Dermis blood vessel endothelial cell (primary cell): ENCODE results near the gene PROSER3. TPM values are rescaled to one million over a fixed set of nuclear protein-coding genes. Genes with fewer than 3 reads are reported as not detected.
"Not testable (repeated sequence)": the region's sequence is repeated elsewhere in the genome, so short reads cannot be mapped to it uniquely, and the experiment has no call there.

Experiments used
- DNase-seq: peaks from one replicate; pipeline ENCODE4 v3.0.0; 2010
- total RNA-seq: library from RNA; depleted of rRNA; stranded (reverse); fragments of >200 nt; gene quantifications from 2 replicates; pipeline ENCODE4 v1.2.3, GENCODE V29; 2014

Gene PROSER3
- total RNA-seq, 1 donor from 2014 or later = 3.7 TPM

DNA sequence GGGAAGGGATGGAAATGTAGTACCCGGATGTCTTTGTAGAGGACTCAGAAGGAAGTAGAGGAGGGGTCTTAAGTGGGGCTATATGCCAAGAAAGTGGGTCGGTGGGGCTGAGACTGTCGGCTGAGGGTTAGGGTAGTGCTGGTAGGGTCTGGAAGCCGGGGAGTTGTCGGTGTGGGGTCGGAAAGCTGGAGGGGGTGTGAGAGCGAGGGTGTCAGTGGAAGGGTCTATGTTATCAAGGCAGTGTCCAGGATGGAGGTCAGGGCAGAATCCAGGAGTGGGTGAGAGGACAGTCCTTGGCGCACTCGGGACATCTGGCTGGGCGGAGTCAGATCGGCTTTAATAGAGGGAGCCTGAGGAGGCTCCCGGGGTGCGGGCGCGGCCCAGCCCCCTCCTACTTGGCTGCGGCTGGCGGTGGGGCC is 2.8 kb upstream of the PROSER3 start:
- no peak for DNase-seq

DNA sequence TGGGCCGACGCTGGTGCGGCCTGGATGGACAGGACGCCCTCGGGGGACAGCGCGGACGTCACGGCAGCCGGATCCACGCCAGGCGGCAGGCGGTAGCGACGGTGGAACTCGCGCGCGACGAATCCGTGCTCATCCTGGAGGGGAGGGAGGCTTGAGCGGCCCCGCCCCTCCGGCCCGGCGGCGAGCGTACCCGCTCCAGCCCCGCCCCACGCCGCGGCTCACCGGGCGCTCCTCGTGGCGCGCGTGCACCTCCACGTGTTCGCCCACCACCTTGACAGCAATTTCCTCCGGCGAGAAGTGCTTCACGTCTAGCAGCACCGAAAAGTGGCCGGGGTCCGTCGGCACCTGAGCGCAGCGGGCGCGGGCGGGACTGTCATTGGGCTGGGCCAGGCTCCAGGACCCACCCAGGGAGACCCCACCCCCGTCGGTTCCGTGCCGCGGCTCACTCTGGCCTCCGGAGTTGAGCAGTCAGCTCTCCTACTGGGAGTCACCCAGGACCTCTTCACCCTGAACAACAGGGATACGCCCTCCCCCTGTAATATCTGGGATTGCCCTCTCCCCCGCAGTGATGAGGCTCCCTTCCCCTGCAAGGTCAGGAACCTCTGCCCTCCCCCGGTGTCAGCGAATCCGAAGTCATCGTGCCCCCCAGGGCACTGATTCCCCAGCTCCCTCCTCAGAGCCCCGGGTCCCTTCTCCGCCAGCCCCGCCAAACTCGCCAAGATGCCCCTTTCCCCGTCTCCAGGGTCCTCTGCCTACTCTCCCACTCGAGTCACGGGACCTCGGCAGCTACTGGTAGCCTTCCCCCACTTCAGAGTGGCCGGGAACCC is 2.2 kb upstream of the PROSER3 start:
- peak; percentile 12 for DNase-seq

DNA sequence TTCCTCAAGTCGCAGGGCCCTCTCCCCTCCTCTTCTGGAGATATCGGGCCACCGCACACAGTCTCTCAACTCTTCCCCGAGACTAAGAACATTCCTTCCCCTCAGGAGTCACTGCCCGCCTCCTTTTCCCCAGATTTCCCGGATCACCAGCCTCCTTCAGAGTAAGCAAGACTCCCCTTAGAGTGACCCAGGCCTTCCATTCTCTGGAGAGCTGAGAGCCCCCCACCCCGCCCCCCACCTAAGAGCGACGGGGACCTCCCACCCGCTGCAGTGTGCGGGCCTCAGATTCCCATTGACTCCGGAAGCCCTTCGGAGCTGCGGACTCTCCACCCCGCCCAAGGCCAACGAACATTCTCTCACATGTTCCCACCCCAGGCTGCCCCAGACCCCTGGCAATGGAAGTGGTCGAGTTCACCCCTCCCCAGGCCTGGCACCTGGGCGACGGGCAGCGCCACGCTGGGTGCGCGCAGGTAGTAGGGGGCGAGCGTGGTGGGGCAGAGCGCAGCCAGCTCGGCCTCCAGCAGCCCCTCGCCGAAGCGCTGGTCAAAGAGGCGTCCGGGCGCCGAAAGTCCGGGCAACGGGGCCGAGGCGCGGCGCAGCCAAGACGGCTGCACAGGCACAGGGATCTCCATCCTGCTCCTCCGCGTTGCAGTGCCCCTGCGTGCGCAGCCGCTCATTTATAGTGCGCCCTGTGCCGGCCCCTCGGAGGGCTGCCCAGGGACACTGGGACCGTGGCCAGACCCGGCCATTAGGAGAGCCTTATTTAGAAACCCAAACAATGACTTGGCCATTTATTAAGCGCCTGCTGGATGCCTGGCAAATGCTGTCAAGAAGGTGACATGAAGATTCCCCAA is 1.4 kb upstream of the PROSER3 start, which contains the start of gene HSPB6:
Gene HSPB6, minus strand, starts transcription at position 653 of the 854 bp plus-strand sequence. Its CDS starts 21 bp downstream, at position 632.
- peak; percentile 47 for DNase-seq

DNA sequence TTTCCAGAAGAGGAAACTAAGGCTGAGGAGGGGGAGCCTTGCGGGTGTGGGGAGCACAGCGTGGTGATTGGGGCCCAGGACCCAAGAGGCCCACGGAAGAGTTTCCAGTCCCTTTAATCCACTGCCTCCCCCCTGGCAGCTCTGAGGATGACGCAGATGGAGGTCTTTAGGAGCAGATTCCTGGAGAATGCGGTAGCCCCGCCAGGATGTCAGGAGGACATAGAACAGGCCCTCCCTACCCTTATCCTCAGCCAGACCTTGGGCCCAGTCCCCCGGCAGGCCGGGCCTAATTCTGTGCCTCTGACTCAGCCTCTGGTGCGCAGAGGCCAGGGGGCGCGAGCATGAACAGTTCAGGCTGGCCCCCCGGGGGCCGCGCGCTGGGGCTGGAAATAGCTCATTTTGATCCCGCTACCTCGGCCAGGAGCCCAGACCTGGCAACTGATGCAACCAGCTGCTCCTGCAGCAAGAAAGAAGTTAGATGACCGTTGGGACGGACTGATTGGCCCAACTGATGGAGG is 686 bp upstream of the PROSER3 start:
- peak; percentile 58 for DNase-seq

DNA sequence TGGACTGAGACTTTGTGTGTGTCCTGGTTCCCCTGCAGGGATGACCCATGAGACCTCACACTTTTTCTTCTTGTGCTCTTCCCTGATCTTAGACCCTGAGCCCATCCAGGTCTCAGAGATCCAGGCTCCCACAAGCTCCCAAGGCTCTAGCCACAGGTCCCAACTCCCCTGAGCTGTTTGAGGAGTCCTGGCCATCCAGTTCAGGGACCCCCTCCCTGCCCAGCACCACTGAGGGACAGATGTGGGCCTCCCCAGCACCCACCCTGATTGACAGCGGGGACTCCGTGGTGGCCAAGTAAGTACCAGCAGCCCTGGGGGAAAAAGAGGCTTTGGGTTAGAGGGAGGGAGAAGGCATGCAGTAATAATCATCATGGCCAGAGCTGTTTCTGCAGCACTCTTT is 1.7 kb downstream of the PROSER3 start:
- DNase-seq = no peak

DNA sequence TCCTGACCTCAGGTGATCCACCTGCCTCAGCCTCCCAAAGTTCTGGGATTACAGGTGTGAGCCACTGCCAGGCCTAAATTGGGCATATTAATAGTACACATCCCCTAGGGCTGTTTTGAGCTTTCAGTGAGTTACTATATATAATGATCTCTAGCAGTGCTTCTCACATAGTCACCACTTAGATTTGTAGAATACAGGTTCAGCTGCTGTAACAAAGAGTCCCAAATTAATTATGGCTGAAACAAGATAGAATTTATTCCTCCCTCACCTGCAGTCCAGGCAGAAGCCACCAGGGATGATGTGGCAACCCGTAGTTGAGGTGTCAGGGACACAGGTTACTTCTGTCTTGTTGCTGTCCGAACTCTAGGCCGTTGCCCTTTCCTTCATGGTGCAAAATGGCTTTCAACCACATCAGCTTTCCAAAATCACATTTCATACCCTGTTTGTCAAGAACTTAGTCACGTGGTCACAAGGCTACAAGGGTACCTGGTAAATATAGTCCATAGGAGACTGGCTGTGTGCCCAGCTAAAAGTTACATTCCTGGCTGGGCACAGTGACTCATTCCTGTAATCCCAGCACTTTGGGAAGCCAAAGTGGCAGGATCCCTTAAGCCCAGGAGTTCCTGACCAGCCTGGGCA is 2.9 kb downstream of the PROSER3 start:
- no peak for DNase-seq

DNA sequence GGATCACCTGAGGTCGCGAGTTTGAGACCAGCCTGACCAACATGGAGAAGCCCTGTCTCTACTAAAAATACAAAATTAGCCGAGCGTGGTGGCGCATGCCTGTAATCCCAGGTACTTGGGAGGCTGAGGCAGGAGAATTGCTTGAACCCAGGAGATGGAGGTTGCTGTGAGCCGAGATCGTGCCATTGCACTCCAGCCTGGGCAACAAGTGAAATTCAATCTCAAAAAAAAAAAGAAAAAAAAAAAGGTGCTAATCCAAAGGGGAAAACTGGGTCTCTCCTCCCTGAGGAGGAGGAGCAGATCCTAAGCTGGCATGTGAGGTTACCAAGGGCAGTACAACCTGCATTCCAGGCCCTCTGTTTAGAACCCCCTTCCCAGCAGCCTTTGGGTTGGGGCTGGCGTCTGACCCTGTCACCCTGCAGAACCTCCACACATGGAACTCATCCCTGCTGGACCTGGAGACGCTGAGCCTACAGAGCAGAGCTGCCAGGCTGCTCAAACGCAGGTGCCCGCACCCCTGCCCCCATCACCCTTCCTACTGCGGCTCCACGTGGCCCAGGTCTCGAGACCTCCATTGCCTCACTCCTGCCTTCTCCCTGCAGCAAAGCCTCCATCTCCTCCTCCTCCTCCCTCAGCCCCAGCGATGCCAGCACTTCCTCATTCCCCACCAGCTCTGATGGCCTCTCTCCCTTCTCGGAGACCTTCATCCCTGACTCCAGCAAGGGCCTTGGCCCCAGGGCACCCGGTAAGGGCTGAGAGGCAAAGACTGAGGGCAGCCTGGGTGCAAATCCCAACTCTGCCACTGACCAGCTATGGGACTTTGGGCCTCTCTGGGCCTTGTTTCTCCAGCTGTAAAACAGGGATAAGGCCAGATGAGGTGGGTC is 6.7 kb downstream of the PROSER3 start:
- no peak for DNase-seq

DNA sequence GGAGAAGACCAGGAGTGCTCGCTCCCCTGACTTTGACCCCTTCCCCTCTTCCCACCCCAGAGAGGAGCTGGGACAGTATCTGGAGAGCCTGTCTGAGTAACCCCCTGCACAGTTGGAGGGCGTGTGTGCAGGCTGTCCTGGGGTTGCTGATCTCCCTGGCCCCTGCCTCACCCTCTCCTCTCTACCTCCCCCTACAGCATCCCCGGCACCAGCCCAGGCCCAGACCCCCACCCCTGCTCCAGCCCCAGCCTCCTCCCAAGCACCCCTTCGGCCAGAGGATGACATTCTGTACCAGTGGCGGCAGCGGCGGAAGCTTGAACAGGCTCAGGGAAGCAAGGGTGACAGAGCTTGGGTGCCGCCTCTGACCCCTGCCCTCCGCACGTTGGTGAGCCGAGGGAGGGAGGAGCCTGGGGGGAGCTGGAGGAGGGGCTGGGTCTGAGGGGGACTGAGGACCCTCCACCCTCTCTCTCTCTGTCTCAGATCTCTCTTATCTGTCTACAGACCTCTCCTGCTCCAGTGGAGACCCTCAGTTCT is 8.7 kb downstream of the PROSER3 start:
- no peak for DNase-seq

DNA sequence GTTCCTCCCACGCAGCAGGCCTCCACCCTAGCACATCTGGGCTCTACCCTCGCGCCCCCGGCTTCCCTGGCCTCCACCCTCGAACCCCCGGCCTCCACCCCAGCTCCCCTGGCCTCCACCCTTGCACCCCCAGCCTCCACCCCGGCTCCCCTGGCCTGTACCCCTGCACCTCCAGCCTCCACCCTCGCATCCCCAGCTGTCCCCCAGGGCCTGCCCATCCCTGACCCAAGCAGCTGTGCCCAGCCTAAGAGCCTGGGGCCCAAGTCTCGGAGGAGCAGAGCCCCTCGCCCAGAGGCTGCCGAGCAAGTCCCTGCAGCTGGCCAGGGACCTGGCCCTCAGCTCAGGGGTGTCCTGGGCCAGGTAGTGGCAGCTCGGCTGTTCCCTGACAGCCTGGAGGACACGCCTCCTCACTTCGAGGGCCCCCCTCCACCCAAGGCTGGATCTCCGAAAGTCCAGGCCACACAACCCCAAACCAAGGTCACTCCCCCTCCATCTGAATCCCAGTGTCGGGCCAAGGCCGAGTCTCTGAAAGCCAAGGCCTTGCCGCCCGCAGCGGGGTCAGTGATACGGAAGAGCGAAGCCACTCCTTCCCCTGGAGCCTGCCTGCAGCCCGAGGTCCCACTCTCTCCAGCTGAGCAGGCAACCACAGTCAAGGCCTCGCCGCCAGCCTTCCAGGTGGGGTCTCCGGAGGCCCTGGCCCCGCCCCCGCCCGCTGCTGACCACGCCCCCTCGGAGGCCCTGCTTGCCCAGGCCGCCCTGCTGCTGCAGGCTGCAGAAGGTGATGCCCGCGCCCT is 9.5 kb downstream of the PROSER3 start:
- DNase-seq = no peak

DNA sequence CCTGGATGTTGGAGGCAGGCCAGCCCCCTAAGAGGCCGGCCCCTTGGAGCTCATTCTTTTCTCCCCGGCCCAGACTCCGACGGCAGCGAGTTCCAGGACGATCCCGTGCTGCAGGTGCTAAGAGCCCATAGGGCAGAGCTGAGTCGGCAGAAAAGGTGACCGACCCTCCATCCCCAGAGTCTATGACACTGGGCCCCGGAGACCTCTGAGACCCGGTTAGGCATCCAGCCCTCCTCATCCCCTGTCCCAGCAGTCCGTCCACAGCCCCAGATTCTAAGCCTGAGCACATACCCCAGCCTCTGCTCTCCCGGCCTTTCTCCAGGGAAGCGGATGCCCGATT is 10.1 kb downstream of the PROSER3 start:
- DNase-seq = no peak

DNA sequence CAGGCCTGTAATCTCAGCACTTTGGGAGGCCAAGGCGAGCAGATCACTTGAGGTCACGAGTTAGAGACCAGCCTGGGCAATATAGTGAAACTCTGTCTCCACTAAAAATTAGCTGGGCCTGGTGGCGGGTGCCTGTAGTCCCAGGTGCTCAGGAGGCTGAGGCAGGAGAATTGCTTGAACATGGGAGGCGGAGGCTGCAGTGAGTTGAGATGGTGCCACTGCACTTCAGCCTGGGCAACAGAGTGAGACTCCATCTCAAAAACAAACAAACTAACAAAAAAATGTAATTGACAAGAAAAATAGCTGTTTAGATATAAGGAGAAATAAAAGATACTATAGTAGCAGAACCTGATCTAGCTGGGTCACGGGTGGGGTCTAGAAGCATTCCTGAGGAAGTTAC is 14.4 kb downstream of the PROSER3 start:
- DNase-seq = not testable (repeated sequence)

DNA sequence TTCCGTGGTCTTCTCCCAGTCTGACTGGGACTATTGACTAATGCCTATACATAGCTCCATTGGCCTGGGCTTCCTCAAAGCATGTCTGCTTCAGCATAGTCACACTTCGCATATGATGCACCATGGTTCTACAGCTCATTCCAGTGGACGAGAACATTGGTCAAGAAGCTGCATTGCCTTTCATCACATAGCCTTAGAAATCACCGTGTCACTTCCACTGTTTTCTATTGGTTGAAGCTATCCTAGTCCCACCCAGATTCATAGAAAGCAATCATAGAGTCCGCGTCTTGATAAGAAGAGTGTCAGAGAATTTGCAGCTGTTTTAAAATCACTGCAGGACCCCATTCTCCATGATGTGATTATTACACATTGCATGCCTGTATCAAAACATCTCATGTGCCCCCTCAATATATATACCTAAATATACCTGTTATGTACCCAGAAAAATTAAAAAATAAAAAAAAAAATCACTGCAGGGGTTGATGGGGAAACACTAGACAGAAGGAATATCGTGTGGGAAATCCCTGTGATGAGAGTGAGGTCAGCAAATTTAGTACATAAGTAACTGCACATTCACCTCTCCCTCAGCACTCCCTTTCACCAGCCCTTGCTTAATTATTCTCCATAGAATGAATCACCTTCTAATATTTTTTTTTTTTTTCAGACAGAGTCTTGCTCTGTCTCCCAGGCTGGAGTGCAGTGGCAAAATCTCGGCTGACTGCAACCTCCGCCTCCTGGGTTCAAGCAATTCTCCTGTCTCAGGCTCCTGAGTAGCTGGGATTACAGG is 15.2 kb downstream of the PROSER3 start:
- no peak for DNase-seq

DNA sequence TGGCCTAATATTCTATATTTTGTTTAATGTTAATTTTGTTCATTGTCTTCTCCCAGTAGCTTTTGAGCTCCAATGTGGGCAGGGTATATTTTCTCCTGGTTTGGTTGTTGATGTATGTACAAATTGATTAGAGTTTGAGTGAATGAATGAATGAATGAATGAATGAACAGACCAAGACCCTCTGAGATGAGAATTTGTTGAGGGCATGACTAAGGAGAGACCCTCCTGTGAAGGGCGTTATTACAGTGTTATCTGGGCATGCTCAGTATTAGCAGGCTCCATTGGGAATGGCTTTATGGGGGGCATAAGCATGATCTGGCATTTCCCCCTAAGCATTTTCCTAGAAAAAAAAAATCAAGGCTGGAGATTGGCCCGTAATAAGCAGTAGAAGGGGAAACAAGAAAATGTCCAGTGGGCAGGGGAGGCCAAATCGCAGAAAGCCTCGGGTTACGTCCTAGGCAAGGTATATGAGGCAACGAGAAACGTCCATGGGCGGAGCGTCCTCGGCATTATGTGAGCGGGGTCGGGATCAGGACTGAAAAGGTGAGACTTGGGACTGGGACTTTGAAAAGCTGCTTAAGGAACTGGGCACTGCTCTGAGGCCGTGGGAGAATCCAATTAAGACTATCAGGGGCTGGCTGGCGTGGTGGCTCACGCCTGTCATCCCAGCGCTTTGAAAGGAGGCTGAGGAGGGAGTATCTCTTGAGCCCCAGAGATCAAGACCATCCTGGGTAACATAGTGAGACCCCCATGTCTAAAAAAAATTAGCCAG is 16.5 kb downstream of the PROSER3 start:
- no peak for DNase-seq

DNA sequence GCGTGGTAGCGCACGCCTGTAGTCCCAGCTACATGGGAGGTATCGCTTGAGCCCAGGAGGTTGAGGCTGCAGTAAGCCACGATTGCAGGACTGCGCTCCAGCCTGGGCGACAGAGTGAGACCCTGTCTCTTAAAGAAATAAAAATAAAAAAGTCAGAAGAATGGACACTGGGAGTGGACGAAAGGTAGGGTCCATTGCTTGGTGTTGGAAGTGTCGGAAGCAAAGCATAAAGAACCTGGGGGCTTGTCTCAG is 17.0 kb downstream of the PROSER3 start:
- DNase-seq = no peak

DNA sequence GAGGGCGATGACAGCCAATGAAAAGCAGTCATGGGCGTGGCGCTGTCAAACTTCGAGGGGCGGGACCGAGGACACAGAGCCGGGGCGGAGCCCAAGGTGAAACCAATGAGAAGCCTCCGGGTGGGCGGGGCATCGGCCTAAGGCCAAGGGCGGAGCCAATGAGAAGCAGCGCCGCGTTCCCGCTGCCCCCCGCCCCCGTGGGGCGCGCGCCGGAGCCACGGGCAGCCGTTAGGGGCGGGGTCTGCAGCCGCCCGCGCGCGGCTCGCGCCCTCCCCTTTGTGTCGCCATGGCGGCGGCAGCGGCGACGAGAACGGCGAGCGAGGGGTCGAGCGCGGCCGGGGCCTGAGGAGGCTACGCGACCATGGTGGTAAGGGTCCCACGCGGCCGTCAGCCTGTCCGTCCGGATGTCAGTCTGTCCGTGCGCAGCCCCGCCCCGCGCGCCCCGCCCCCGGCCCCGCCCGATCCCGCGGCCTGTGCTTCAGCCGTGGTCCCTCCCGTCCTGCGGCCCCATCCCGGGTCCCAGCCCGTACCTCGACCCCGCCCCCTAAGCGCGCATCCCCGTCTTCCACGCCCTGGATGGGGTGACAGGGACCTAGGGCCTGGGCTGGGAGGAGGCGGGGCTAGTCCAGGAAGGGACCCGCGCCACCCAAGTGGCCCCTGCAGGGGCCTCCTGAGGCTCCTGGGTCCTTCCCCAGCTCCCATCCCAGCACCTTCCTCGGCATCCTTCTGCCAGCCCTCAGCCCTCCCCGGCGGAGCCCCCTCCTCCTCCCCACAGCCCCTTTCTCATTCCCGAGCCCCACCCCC is 17.5 kb downstream of the PROSER3 start, which contains the start of gene ARHGAP33:
Gene ARHGAP33, plus strand, starts transcription at position 267 of the 804 bp plus-strand sequence. Its CDS starts 95 bp downstream, at position 362.
- peak; percentile 96 for DNase-seq

DNA sequence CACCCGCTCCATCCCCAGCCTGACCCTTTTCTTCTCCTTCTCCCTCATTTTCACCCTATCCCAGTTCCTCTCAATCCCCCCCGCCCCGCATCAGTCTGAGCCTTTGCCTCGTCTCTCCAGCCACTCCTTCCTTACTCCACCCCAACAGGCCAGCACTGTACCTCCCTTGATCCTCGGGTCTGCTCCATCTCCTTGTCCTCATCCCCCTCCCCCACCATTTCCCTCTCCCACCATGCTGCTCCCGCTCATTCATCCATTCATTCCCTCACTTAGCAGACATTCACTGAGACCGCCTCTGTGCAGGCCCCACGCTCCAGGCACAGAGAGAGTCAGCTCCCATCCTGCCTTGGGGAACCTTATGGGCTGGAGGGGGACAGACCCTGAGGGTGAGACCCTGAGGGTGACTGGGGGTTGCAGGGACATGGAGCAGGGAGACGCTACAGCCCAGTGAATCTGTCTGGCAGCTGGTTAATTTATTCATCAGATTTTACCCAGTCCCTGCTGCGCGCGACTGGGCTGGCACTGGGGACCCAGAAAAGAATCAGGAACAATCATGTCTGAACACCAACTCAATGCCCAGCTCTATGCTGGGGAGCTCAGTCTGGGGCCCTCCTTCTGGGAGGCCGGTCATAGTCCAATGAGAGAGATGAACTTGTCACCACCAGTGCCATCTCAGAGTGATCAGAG is 18.3 kb downstream of the PROSER3 start:
- DNase-seq = no peak

DNA sequence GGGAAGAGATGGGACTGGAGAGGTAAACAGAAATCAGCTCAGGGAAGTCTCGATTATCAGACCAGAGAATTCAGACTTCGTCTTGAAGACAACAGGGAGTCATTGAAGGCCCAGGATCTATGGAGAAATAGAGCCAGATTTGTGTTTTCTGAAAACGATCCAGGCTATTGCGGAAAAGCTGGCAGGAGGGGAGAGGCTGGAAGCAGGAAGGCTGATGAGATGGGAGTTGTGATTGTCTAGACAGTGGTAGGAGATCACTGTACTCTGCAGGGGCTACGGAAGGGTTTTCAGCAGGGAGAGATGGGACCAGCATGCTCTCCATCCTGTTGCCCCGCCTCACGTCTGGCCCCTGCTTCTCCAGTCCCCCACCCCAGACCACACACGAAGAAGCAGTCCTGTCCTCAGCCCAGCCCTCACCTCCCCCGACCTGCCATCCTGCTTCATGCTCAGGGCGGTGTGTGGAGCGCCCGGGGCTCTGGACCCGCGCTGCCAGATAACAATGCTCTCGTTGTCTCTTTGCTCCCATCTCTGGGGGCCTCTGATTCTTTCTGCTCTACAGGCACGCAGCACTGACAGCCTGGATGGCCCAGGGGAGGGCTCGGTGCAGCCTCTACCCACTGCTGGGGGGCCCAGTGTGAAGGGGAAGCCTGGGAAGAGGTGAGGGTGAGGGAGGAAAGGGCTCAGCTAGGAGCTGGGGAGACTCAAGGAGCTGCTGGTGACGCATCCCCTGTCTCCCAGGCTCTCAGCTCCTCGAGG is 19.3 kb downstream of the PROSER3 start:
- DNase-seq = no peak
